ENCODE data around the gene HES3. TPM values are rescaled to one million over a fixed set of nuclear protein-coding genes. Genes with fewer than 3 reads are reported as not detected.

The HES3 gene
- total and polyA plus RNA-seq, 2 of the 4 experiments (the other 2 are of a cell fraction): not detected

GRCh38 chr1:6212193-6212959 lies 31.6 kb upstream of the HES3 start:
- DNase-seq (no peak), ATAC-seq (ENCODE audit: low read depth) (no peak)
- dilution Hi-C loops (cut with HindIII; ENCODE audit: low sequenced_read_pairs, unreplicated experiment) (no loop called here), in situ Hi-C loops (cut with MboI; ENCODE audit: low sequenced_read_pairs) (no loop called here), intact Hi-C loops (cut with micrococcal nuclease) (no loop called here)
- H3K79me1 ChIP-seq (ENCODE audit: low read depth in 1 of 2, low read length in 2 of 2): no peaks in the 10 kb centered on the region
- CTCF ChIA-PET: no interaction called here
- no peak overlapping the region for H4K91ac ChIP-seq (ENCODE audit: insufficient read depth, low read depth, low read length)
- TF ChIP-seq BHLHE40 (IDR thresholded peaks at IDR 0.05; ENCODE audit: low read depth, low read length) (no peak), NFE2L2 (IDR thresholded peaks at IDR 0.05; ENCODE audit: low read depth, low read length) (no peak), MXI1 (IDR thresholded peaks at IDR 0.05; ENCODE audit: borderline replicate concordance, low read depth, low read length) (no peak), RFX5 (IDR thresholded peaks at IDR 0.05; ENCODE audit: low read depth, low read length) (no peak), CEBPB (IDR thresholded peaks at IDR 0.05; ENCODE audit: low read depth, low read length) (no peak), CTCF (conservative IDR thresholded peaks at IDR 0.05; ENCODE audit: low read depth, low read length) (no peak), CHD1 (IDR thresholded peaks at IDR 0.05; ENCODE audit: low read depth, low read length) (no peak), USF2 (IDR thresholded peaks at IDR 0.05; ENCODE audit: low read depth, low read length) (no peak), SMC3 (IDR thresholded peaks at IDR 0.05; ENCODE audit: low read depth, low read length) (no peak), RCOR1 (IDR thresholded peaks at IDR 0.05; ENCODE audit: insufficient replicate concordance, low read length) (no peak), RAD21 (IDR thresholded peaks at IDR 0.05; ENCODE audit: low read length) (no peak), FOS (IDR thresholded peaks at IDR 0.05; ENCODE audit: low read depth, low read length) (no peak), MAZ (IDR thresholded peaks at IDR 0.05; ENCODE audit: borderline replicate concordance, low read depth, low read length) (no peak)
- H2BK120ac ChIP-seq (ENCODE audit: low read depth, low read length): no peak overlapping the region
- H3K4me2 ChIP-seq (ENCODE audit: low read depth, low read length): no peak overlapping the region
- no peaks in the 10 kb centered on the region for H3K9me1 ChIP-seq (ENCODE audit: insufficient read depth, low read length)
- H3K23ac ChIP-seq (ENCODE audit: low read depth, low read length): no peak overlapping the region
- no peaks in the 10 kb centered on the region for H3K36me3 ChIP-seq (ENCODE audit: control insufficient read depth, insufficient read depth, low read length)
- peaks cover 5% of the 10 kb centered on the region; the same call in 1 of the 2 replicates for H3K4me1 ChIP-seq (ENCODE audit: control insufficient read depth, insufficient read depth, low read length)
- no peak overlapping the region for H3K4ac ChIP-seq (ENCODE audit: low read depth, low read length)
- no peaks in the 10 kb centered on the region for H3K27me3 ChIP-seq (ENCODE audit: control insufficient read depth, insufficient read depth, low read length)
- H3K9ac ChIP-seq (ENCODE audit: low read depth, low read length): no peak overlapping the region
- no peak overlapping the region for H2BK20ac ChIP-seq (ENCODE audit: low read depth, low read length)
- H3K56ac ChIP-seq (ENCODE audit: extremely low read depth, insufficient read depth, low read length): no peak overlapping the region
- H3K27ac ChIP-seq (ENCODE audit: insufficient read depth, low read length): no peak overlapping the region
- no peak overlapping the region for H2BK15ac ChIP-seq (ENCODE audit: low read depth, low read length)
- no peak overlapping the region for H3K4me3 ChIP-seq (ENCODE audit: insufficient read depth, low read depth, low read length)
- no peak overlapping the region for H2AFZ ChIP-seq (replicated peaks; ENCODE audit: low read length, poor library complexity)
- H2BK5ac ChIP-seq (ENCODE audit: low read depth, low read length, poor library complexity, severe bottlenecking): no peak overlapping the region
- H3K18ac ChIP-seq (ENCODE audit: low read depth, low read length): no peak overlapping the region
- H4K8ac ChIP-seq (ENCODE audit: low read depth in 2 of 2, low read length in 2 of 2): no peak overlapping the region
- H3K14ac ChIP-seq (replicated peaks; ENCODE audit: low read depth, low read length): no peak overlapping the region
- no peaks in the 10 kb centered on the region; the same call in 1 of the 2 replicates for H4K20me1 ChIP-seq (ENCODE audit: insufficient read depth, low read length)
- WGBS, 2 experiments (ENCODE audit: extremely low coverage in 2 of 2, insufficient read length in 1 of 2): 87% methylated on average over 4 of the region's 20 CpGs; no CpG with 5 or more reads in 1 of the 2 experiments
- no peak overlapping the region for H4K5ac ChIP-seq (ENCODE audit: low read depth, low read length)
- no peak overlapping the region for H2AK5ac ChIP-seq (ENCODE audit: low read depth, low read length)
- POLR2A ChIA-PET (ENCODE audit: unreplicated experiment): no interaction called here
- no peaks in the 10 kb centered on the region for H3K9me3 ChIP-seq (ENCODE audit: control insufficient read depth, insufficient read depth, low read length)
- no peak overlapping the region for H2AK9ac ChIP-seq (replicated peaks; ENCODE audit: low read depth, low read length, poor library complexity)
- no TSS peak for BruUV-seq (replicated peaks)

Data from IMR-90 (cell line).